Neural progenitor cell (in vitro differentiated cells): Measurements from ENCODE around the gene KIFC3. TPM values are rescaled to one million over a fixed set of nuclear protein-coding genes. Genes with fewer than 3 reads are reported as not detected.

Experiments
- DNase-seq: peaks from one replicate; pipeline ENCODE4 v3.0.0-alpha.2; 2016; ENCODE audit warnings: low spot score
- H2AFZ ChIP-seq: fragments of 200-600 bp; sonication (generic); replicated peaks from 2 replicates; pipeline ENCODE4 v1.6.1; 2016; ENCODE audit warnings: antibody characterized with exemption
- H3F3A ChIP-seq: fragments of 200-600 bp; sonication (generic); 2 replicates; pipeline ENCODE4 v1.6.1; 2016; ENCODE audit warnings: antibody characterized with exemption, low read depth
- H3K27ac ChIP-seq: fragments of 200-600 bp; sonication (generic); 2 replicates; pipeline ENCODE4 v1.5.1; 2016; ENCODE audit warnings: mild to moderate bottlenecking
- H3K27me3 ChIP-seq: fragments of 200-600 bp; sonication (generic); 2 replicates; pipeline ENCODE4 v1.6.1; 2016; ENCODE audit warnings: mild to moderate bottlenecking, moderate library complexity
- H3K36me3 ChIP-seq: fragments of 200-600 bp; sonication (generic); 2 replicates; pipeline ENCODE4 v1.5.1; 2016
- H3K4me1 ChIP-seq: fragments of 200-600 bp; sonication (generic); 2 replicates; pipeline ENCODE4 v1.6.1; 2016; ENCODE audit warnings: mixed run types
- H3K4me2 ChIP-seq: fragments of 200-600 bp; sonication (generic); 2 replicates; pipeline ENCODE4 v1.6.1; 2016
- H3K4me3 ChIP-seq: fragments of 200-600 bp; sonication (generic); 2 replicates; pipeline ENCODE4 v1.5.1; 2016
- H3K79me2 ChIP-seq: fragments of 200-600 bp; sonication (generic); 2 replicates; pipeline ENCODE4 v1.6.1; 2016; ENCODE audit warnings: low read depth
- H3K9ac ChIP-seq: fragments of 200-600 bp; sonication (generic); 2 replicates; pipeline ENCODE4 v1.6.1; 2016
- H3K9me3 ChIP-seq: fragments of 200-600 bp; sonication (generic); 2 replicates; pipeline ENCODE4 v1.5.1; 2016; ENCODE audit warnings: low read depth
- H4K20me1 ChIP-seq: fragments of 200-600 bp; sonication (generic); 2 replicates; pipeline ENCODE4 v1.6.1; 2016; ENCODE audit warnings: low read depth
- H3K27ac Mint-ChIP-seq: 3 replicates; pipeline ENCODE4 v1.8.0; 2021; ENCODE audit warnings: mixed read lengths
- H3K27me3 Mint-ChIP-seq: 2 replicates; pipeline ENCODE4 v1.8.0; 2022; ENCODE audit warnings: low read depth, mild to moderate bottlenecking, inconsistent platforms, moderate library complexity, mixed read lengths; ENCODE audit not compliant: insufficient read depth
- H3K36me3 Mint-ChIP-seq: 3 replicates; pipeline ENCODE4 v1.8.0; 2021; ENCODE audit warnings: mixed read lengths
- H3K4me1 Mint-ChIP-seq: 3 replicates; pipeline ENCODE4 v1.8.0; 2021; ENCODE audit warnings: mixed read lengths
- H3K4me3 Mint-ChIP-seq: 3 replicates; pipeline ENCODE4 v1.8.0; 2021; ENCODE audit warnings: mild to moderate bottlenecking, moderate library complexity, mixed read lengths
- H3K9me3 Mint-ChIP-seq: 3 replicates; pipeline ENCODE4 v1.8.0; 2020; ENCODE audit warnings: mixed read lengths
- CTCF ChIP-seq: fragments of 200-600 bp; sonication (generic); IDR thresholded peaks from 2 replicates; pipeline ENCODE4 v1.5.1; 2017; ENCODE audit warnings: antibody characterized with exemption, mild to moderate bottlenecking
- EZH2 ChIP-seq: fragments of 200-600 bp; sonication (generic); IDR thresholded peaks from 2 replicates; pipeline ENCODE4 v1.6.1; 2017; ENCODE audit warnings: antibody characterized with exemption, mild to moderate bottlenecking, moderate library complexity
- EZH2phosphoT487 ChIP-seq: fragments of 200-600 bp; sonication (generic); IDR thresholded peaks from 2 replicates; pipeline ENCODE4 v1.6.1; 2017; ENCODE audit warnings: antibody characterized with exemption
- total RNA-seq: library from RNA; depleted of rRNA; stranded (reverse); fragments of >200 nt; gene quantifications from 2 replicates; pipeline ENCODE4 v1.2.3, GENCODE V29; 2015; ENCODE audit warnings: low replicate concordance

The KIFC3 gene
- total RNA-seq, 1 donor from 2014 or later, result 0.28 TPM

DNA sequence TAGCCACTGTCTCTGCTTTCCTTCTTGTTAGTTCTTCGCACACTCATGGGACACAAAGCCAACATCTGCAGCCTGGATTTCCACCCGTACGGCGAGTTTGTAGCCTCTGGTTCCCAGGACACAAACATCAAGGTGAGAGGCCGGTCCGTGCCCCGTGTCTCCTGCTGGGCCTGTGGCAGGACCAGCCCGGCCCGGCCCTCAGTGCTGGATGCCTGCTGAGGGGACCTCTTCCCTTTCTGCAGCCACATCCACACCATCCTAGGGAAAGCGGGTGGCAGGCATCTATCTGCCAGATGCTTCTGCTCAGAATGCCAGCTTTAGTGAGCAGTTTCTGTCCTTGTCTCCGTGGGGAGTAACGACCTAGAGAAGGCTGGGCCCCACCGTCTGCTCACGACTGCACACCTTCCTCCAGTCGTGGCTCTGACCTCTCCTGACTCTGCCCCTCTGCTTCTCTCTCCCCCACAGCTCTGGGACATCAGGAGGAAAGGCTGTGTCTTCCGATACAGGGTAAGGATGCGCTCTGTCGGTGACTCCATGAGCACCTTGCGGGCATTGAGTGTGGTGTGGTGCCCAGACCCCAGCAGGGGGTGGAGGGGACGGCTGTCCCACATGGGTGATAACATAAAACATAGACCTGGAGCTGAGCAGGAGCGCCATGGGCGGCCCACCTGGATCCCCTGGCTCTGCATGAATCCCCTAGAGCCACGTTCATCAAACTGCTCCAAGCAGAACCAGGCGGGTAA lies 51.3 kb downstream of the KIFC3 start:
- Histone ChIP-seq H3K9me3 (no peaks in the 10 kb centered on the region), H3K27me3 (no peaks in the 10 kb centered on the region), H3K79me2 (no peaks in the 10 kb centered on the region), H2AFZ (no peak overlapping the region), H3F3A (peaks cover 4% of the 10 kb centered on the region), H3K27ac (no peak overlapping the region), H4K20me1 (no peaks in the 10 kb centered on the region), H3K4me1 (peaks cover 9% of the 10 kb centered on the region), H3K4me2 (no peak overlapping the region), H3K4me3 (no peak overlapping the region), H3K9ac (no peak overlapping the region), H3K36me3 (no peaks in the 10 kb centered on the region)
- Mint-ChIP-seq H3K27ac (peak overlapping the region; percentile 34), H3K27me3 (peaks cover 5% of the 10 kb centered on the region), H3K4me1 (peaks cover 5% of the 10 kb centered on the region), H3K4me3 (no peak overlapping the region), H3K9me3 (no peaks in the 10 kb centered on the region), H3K36me3 (peaks cover 1% of the 10 kb centered on the region)
- TF ChIP-seq EZH2phosphoT487 (no peak), EZH2 (no peak), CTCF (no peak)
- DNase-seq, result no peak

GRCh38 chr16:57749856-57750452 lies 52.3 kb downstream of the KIFC3 start:
- Mint-ChIP-seq H3K36me3 (peaks cover 6% of the 10 kb centered on the region), H3K4me3 (peak overlapping the region; percentile 44), H3K27me3 (peaks cover 4% of the 10 kb centered on the region), H3K4me1 (peaks cover 5% of the 10 kb centered on the region), H3K27ac (no peak overlapping the region), H3K9me3 (no peaks in the 10 kb centered on the region)
- Histone ChIP-seq H3F3A (peaks cover 4% of the 10 kb centered on the region), H4K20me1 (no peaks in the 10 kb centered on the region), H3K9me3 (no peaks in the 10 kb centered on the region), H3K4me2 (no peak overlapping the region), H3K27ac (no peak overlapping the region), H3K4me1 (peaks cover 9% of the 10 kb centered on the region), H3K4me3 (no peak overlapping the region), H3K9ac (no peak overlapping the region), H2AFZ (no peak overlapping the region), H3K27me3 (no peaks in the 10 kb centered on the region), H3K79me2 (no peaks in the 10 kb centered on the region), H3K36me3 (no peaks in the 10 kb centered on the region)
- TF ChIP-seq EZH2phosphoT487, result no peak
- TF ChIP-seq CTCF, result no peak
- TF ChIP-seq EZH2, result no peak
- DNase-seq, result no peak

GRCh38 chr16:57749101-57749692 lies 53.1 kb downstream of the KIFC3 start:
- no peak overlapping the region for H3K4me3 Mint-ChIP-seq
- no peaks in the 10 kb centered on the region for H3K36me3 ChIP-seq

More at GRCh38 chr16:57749101-57749692, 53.1 kb downstream of the KIFC3 start:
- Histone ChIP-seq H3K4me3 (no peak overlapping the region), H3K4me1 (peaks cover 9% of the 10 kb centered on the region), H3K79me2 (no peaks in the 10 kb centered on the region), H2AFZ (no peak overlapping the region), H3K27ac (no peak overlapping the region), H3K4me2 (no peak overlapping the region), H3K9me3 (no peaks in the 10 kb centered on the region), H3K9ac (no peak overlapping the region), H4K20me1 (no peaks in the 10 kb centered on the region), H3F3A (peaks cover 4% of the 10 kb centered on the region), H3K27me3 (no peaks in the 10 kb centered on the region)
- Mint-ChIP-seq H3K9me3 (no peaks in the 10 kb centered on the region), H3K27me3 (peaks cover 4% of the 10 kb centered on the region), H3K27ac (no peak overlapping the region), H3K36me3 (peaks cover 6% of the 10 kb centered on the region), H3K4me1 (peaks cover 5% of the 10 kb centered on the region)
- no peak for DNase-seq
- TF ChIP-seq EZH2phosphoT487 (no peak), CTCF (no peak), EZH2 (no peak)
